Hepatocyte (in vitro differentiated cells): Measurements from ENCODE around the gene GJC1.

Experiments used
- CTCF ChIP-seq: fragments of 200-600 bp; sonication (generic); IDR thresholded peaks from 2 replicates; pipeline ENCODE4 v1.5.1; 2016; ENCODE audit warnings: antibody characterized with exemption, mild to moderate bottlenecking; ENCODE audit not compliant: poor library complexity
- EZH2 ChIP-seq: fragments of 200-600 bp; sonication (generic); IDR thresholded peaks from 2 replicates; pipeline ENCODE4 v1.6.1; 2016; ENCODE audit warnings: antibody characterized with exemption, mild to moderate bottlenecking, borderline replicate concordance
- EZH2phosphoT487 ChIP-seq: fragments of 200-600 bp; sonication (generic); IDR thresholded peaks from one replicate; pipeline ENCODE4 v1.6.1; 2018; ENCODE audit warnings: antibody characterized with exemption, mild to moderate bottlenecking, low read depth, moderate library complexity; ENCODE audit not compliant: unreplicated experiment, severe bottlenecking

GRCh38 chr17:44769230-44769629 lies 60.9 kb downstream of the GJC1 start:
- TF ChIP-seq CTCF (no peak), EZH2phosphoT487 (no peak), EZH2 (no peak)
